OCI-LY7 (cell line): ENCODE results near the gene SFPQ. TPM values are rescaled to one million over a fixed set of nuclear protein-coding genes. Genes with fewer than 3 reads are reported as not detected.

Experiments used
- BruUV-seq: library from RNA; stranded (reverse); fragments of 400-500 nt; replicated peaks from 2 replicates; lab custom pipeline; 2021; lab: Mats Ljungman, UMichigan
- CTCF ChIA-PET: fragments of 300-600 bp; sonication (Branson Sonifier 250); formaldehyde crosslinking; loops from one replicate; lab custom pipeline; 2022; ENCODE audit warnings: antibody characterized with exemption; ENCODE audit not compliant: unreplicated experiment; lab: Charles Lee
- POLR2A ChIA-PET: fragments of 300-600 bp; sonication (Branson Sonifier 250); formaldehyde crosslinking; loops from one replicate; lab custom pipeline; 2022; ENCODE audit warnings: antibody characterized with exemption; lab: Charles Lee
- DNase-seq: peaks from one replicate; pipeline ENCODE4 v3.0.0-alpha.2; 2015; ENCODE audit warnings: low spot score
- H2AFZ ChIP-seq: fragments of 200-600 bp; sonication (generic), shearing (Covaris generic); 2 replicates; pipeline ENCODE4 v1.6.1; 2014; ENCODE audit warnings: mild to moderate bottlenecking, antibody characterized with exemption, low read length, moderate library complexity
- H3K27ac ChIP-seq: fragments of 200-600 bp; sonication (generic); 2 replicates; pipeline ENCODE4 v1.5.1; 2014; ENCODE audit warnings: mixed run types, low read depth, mild to moderate bottlenecking, moderate library complexity, low read length, inconsistent platforms; ENCODE audit not compliant: poor library complexity, severe bottlenecking
- H3K36me3 ChIP-seq: fragments of 200-600 bp; sonication (generic); 2 replicates; pipeline ENCODE4 v1.6.1; 2014; ENCODE audit warnings: mild to moderate bottlenecking, antibody characterized with exemption, low read length, moderate library complexity, mixed read lengths; ENCODE audit not compliant: insufficient read depth
- H3K4me1 ChIP-seq: fragments of 200-600 bp; sonication (generic); 2 replicates; pipeline ENCODE4 v1.5.1; 2014; ENCODE audit warnings: mild to moderate bottlenecking, low read length; ENCODE audit not compliant: insufficient read depth, poor library complexity, severe bottlenecking
- H3K4me2 ChIP-seq: fragments of 200-600 bp; sonication (generic); 2 replicates; pipeline ENCODE4 v1.6.1; 2014; ENCODE audit warnings: mild to moderate bottlenecking, low read length
- H3K4me3 ChIP-seq: fragments of 200-600 bp; sonication (generic); 2 replicates; pipeline ENCODE4 v1.5.1; 2014; ENCODE audit warnings: mild to moderate bottlenecking, low read depth, low read length; ENCODE audit not compliant: poor library complexity, severe bottlenecking
- H3K79me2 ChIP-seq: fragments of 200-600 bp; sonication (generic); 2 replicates; pipeline ENCODE4 v1.6.1; 2016; ENCODE audit warnings: low read depth, mild to moderate bottlenecking, low read length, moderate library complexity, mixed read lengths; ENCODE audit not compliant: insufficient read depth
- H3K9me2 ChIP-seq: fragments of 200-600 bp; sonication (generic); 2 replicates; pipeline ENCODE4 v1.6.1; 2016; ENCODE audit warnings: mild to moderate bottlenecking, low read length, mixed read lengths; ENCODE audit not compliant: insufficient read depth
- H3K9me3 ChIP-seq: fragments of 200-600 bp; sonication (generic); 2 replicates; pipeline ENCODE4 v1.6.1; 2014; ENCODE audit warnings: mild to moderate bottlenecking, mixed run types, low read length, mixed read lengths
- H4K20me1 ChIP-seq: fragments of 200-600 bp; sonication (generic); 2 replicates; pipeline ENCODE4 v1.6.1; 2014; ENCODE audit warnings: mild to moderate bottlenecking, antibody characterized with exemption, low read length, moderate library complexity, mixed read lengths; ENCODE audit not compliant: insufficient read depth
- CTCF ChIP-seq: fragments of 200-600 bp; sonication (generic); conservative IDR thresholded peaks from 2 replicates; pipeline ENCODE4 v1.5.1; 2014; ENCODE audit warnings: mild to moderate bottlenecking, antibody characterized with exemption, low read length, moderate library complexity, mixed read lengths
- EZH2phosphoT487 ChIP-seq: fragments of 200-600 bp; sonication (generic); IDR thresholded peaks from 2 replicates; pipeline ENCODE4 v1.6.1; 2018; ENCODE audit warnings: low read depth, borderline replicate concordance, mild to moderate bottlenecking, mixed run types, antibody characterized with exemption, low read length, moderate library complexity, mixed read lengths
- intact Hi-C: fragments of 100-400 bp; cut with micrococcal nuclease; formaldehyde crosslinking; loops from one replicate; pipeline ENCODE4 v1.10.0; 2022; ENCODE audit not compliant: unreplicated experiment
- total RNA-seq, 2 experiments: library from RNA; depleted of rRNA in 1 of 2; stranded (reverse); fragments of >200 nt in 1 of 2; shearing (Covaris generic) in 1 of 2; gene quantifications; 2 replicates each; pipeline ENCODE4 v1.2.3, GENCODE V29; 2014 to 2022

SFPQ gene
- total RNA-seq, 2 experiments from 2014 or later = 395 to 532 TPM

GRCh38 chr1:35181790-35182455 lies 11.0 kb downstream of the SFPQ start:
- Histone ChIP-seq H3K4me3 (no peak overlapping the region), H3K79me2 (peaks cover 81% of the 10 kb centered on the region), H2AFZ (no peak overlapping the region), H3K36me3 (peaks cover 100% of the 10 kb centered on the region), H4K20me1 (peaks cover 76% of the 10 kb centered on the region), H3K9me3 (no peaks in the 10 kb centered on the region), H3K4me1 (peaks cover 12% of the 10 kb centered on the region), H3K9me2 (no peaks in the 10 kb centered on the region), H3K4me2 (no peak overlapping the region), H3K27ac (no peak overlapping the region)
- no TSS peak for BruUV-seq
- DNase-seq = no peak
- ChIA-PET CTCF (no interaction called here), POLR2A (no interaction called here)
- TF ChIP-seq EZH2phosphoT487 (no peak), CTCF (no peak)
- intact Hi-C loops = no loop called here

- BruUV-seq = no TSS peak
- Histone ChIP-seq H3K4me2 (no peak overlapping the region), H3K79me2 (peaks cover 70% of the 10 kb centered on the region), H3K9me3 (no peaks in the 10 kb centered on the region), H4K20me1 (peaks cover 68% of the 10 kb centered on the region), H3K9me2 (no peaks in the 10 kb centered on the region), H3K4me3 (no peak overlapping the region), H3K27ac (no peak overlapping the region), H2AFZ (no peak overlapping the region), H3K36me3 (peaks cover 100% of the 10 kb centered on the region), H3K4me1 (peaks cover 3% of the 10 kb centered on the region)
- ChIA-PET CTCF (no interaction called here), POLR2A (no interaction called here)
- TF ChIP-seq CTCF (no peak), EZH2phosphoT487 (no peak)
- DNase-seq = no peak
- intact Hi-C loops = no loop called here
Measured at GRCh38 chr1:35180776-35181374, 12.1 kb downstream of the SFPQ start.

- H4K20me1 ChIP-seq = peaks cover 66% of the 10 kb centered on the region
- H2AFZ ChIP-seq = no peak overlapping the region
- no peak overlapping the region for H3K4me3 ChIP-seq
- H3K4me1 ChIP-seq = peaks cover 3% of the 10 kb centered on the region
- CTCF ChIA-PET = no interaction called here
- H3K27ac ChIP-seq = no peak overlapping the region
- H3K36me3 ChIP-seq = peaks cover 100% of the 10 kb centered on the region
- H3K4me2 ChIP-seq = no peak overlapping the region
- BruUV-seq = no TSS peak
- POLR2A ChIA-PET = interaction anchor here (0.7 kb wide), 1 partner anchor 258 kb away, joined by 6 read pairs; no protein-coding TSS in a partner anchor
- peaks cover 60% of the 10 kb centered on the region for H3K79me2 ChIP-seq
- intact Hi-C loops = no loop called here
- DNase-seq = no peak
- TF ChIP-seq CTCF (no peak), EZH2phosphoT487 (no peak)
- no peaks in the 10 kb centered on the region for H3K9me2 ChIP-seq
- no peaks in the 10 kb centered on the region for H3K9me3 ChIP-seq
Measured at GRCh38 chr1:35179908-35180307, 13.0 kb downstream of the SFPQ start.
